MM.1S (cell line): ENCODE results near the gene ASCC3.

ENCODE experiments used
- CTCF ChIP-seq: fragments of 300-600 bp; sonication (generic); IDR thresholded peaks from 2 replicates; pipeline ENCODE4 v1.5.1; 2016; ENCODE audit warnings: antibody characterized with exemption, low read length, mixed read lengths
- EZH2phosphoT487 ChIP-seq: fragments of 300-600 bp; sonication (generic); IDR thresholded peaks from 2 replicates; pipeline ENCODE4 v1.6.1; 2018; ENCODE audit warnings: antibody characterized with exemption, low read length

- TF ChIP-seq CTCF (no peak), EZH2phosphoT487 (no peak)
Observed at GRCh38 chr6:100626721-100627120, 254.4 kb downstream of the ASCC3 start.
